OCI-LY7 (cell line): Measurements from ENCODE around the gene PLD1.

ENCODE experiments used
- CTCF ChIP-seq: fragments of 200-600 bp; sonication (generic); conservative IDR thresholded peaks from 2 replicates; pipeline ENCODE4 v1.5.1; 2014; ENCODE audit warnings: mild to moderate bottlenecking, antibody characterized with exemption, low read length, moderate library complexity, mixed read lengths
- EZH2phosphoT487 ChIP-seq: fragments of 200-600 bp; sonication (generic); IDR thresholded peaks from 2 replicates; pipeline ENCODE4 v1.6.1; 2018; ENCODE audit warnings: low read depth, borderline replicate concordance, mild to moderate bottlenecking, mixed run types, antibody characterized with exemption, low read length, moderate library complexity, mixed read lengths

GRCh38 chr3:171776411-171776810 lies 33.9 kb downstream of the PLD1 start:
- no peak for TF ChIP-seq CTCF
- no peak for TF ChIP-seq EZH2phosphoT487
